Stimulated activated memory B cell treated with anti-CD40 and anti-IgM and Interleukin-4, amounts not matched to agents 10 μg/mL and 1 μg/mL and 100 μg/mL, for 72 hours (primary cell): ENCODE data around the gene DNAJC1.
"Not testable (repeated sequence)": the region's sequence is repeated elsewhere in the genome, so short reads cannot be mapped to it uniquely, and the experiment has no call there.

Experiments used
- ATAC-seq: fragments of 150-1000 bp; cut with Tn5 transposase; 2 replicates; pipeline ENCODE4 v1.10.0; 2021
- H3K27ac Mint-ChIP-seq: one replicate; pipeline ENCODE4 v1.8.0; 2022; ENCODE audit warnings: mild to moderate bottlenecking, mixed read lengths
- H3K27me3 Mint-ChIP-seq: one replicate; pipeline ENCODE4 v1.8.0; 2022; ENCODE audit warnings: mixed read lengths
- H3K36me3 Mint-ChIP-seq: one replicate; pipeline ENCODE4 v1.8.0; 2022; ENCODE audit warnings: mixed read lengths
- H3K4me1 Mint-ChIP-seq: one replicate; pipeline ENCODE4 v1.8.0; 2022; ENCODE audit warnings: mixed read lengths
- H3K4me3 Mint-ChIP-seq: one replicate; pipeline ENCODE4 v1.8.0; 2022; ENCODE audit warnings: mild to moderate bottlenecking, moderate library complexity, mixed read lengths
- H3K9me3 Mint-ChIP-seq: one replicate; pipeline ENCODE4 v1.8.0; 2022; ENCODE audit warnings: mixed read lengths

Gene DNAJC1

DNA sequence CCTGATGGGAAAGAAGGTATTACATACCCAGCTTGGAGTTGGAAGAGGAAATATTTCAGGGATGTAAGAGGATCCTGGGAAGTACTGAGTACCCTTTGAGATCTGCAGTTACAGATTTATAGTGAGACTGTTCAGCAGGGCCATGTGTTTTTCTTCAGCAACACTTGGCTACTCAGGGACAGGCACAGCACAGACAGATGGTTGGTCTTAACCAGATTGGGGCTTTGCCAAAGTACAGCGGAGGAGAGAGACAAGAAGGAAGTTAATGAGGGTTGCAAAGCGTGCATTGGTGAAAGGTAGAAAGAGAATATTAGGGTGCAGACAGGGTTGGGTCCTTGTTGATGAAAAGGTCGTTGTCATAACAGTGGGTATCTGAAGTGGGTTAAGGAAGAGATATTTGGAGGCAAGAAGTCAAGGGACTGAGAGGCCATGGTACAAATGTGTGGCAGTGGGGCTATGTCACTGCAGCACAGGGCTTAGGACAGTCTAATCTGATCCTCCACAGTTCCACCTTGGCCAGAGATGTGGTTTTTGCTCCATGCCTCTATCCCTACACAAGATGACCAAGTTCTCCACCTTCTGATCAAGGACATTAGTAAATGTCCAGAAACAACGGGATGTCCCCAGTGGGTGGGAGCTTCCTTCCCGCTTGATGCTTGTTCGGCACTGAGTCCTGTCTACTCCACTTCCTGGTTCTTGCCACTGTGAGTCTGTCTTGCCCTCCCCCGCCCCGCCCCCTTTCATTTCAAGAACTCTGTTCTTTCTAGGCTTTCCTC, 18.9 kb upstream of the DNAJC1 start:
- no peaks in the 10 kb centered on the region for H3K27me3 Mint-ChIP-seq
- peaks cover 14% of the 10 kb centered on the region for H3K4me1 Mint-ChIP-seq
- ATAC-seq: peak; percentile 72
- H3K9me3 Mint-ChIP-seq: peaks cover 8% of the 10 kb centered on the region
- no peaks in the 10 kb centered on the region for H3K36me3 Mint-ChIP-seq
- peak overlapping the region; percentile 63 for H3K27ac Mint-ChIP-seq
- H3K4me3 Mint-ChIP-seq: peak overlapping the region; percentile 57

DNA sequence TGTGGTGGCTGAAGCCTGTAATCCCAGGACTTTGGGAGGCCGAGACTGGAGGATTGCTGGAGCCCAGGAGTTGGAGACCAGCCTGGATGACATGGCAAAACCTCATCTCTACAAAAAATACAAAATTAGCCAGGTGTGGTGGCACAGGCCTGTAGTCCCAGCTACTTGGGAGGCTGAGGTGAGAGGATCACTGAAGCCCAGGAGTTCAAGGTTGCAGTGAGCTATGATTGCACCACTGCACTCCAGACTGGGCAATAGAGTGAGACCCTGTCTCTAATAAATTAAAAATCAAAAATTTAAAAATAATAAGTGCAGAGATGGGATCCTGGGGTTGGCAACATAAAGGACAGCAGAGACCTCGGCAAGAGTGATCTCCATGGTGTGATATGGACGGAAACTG, 17.6 kb upstream of the DNAJC1 start:
- peaks cover 14% of the 10 kb centered on the region for H3K4me1 Mint-ChIP-seq
- not testable (repeated sequence) for H3K27me3 Mint-ChIP-seq, ATAC-seq, H3K36me3 Mint-ChIP-seq, H3K4me3 Mint-ChIP-seq, H3K27ac Mint-ChIP-seq, H3K9me3 Mint-ChIP-seq

DNA sequence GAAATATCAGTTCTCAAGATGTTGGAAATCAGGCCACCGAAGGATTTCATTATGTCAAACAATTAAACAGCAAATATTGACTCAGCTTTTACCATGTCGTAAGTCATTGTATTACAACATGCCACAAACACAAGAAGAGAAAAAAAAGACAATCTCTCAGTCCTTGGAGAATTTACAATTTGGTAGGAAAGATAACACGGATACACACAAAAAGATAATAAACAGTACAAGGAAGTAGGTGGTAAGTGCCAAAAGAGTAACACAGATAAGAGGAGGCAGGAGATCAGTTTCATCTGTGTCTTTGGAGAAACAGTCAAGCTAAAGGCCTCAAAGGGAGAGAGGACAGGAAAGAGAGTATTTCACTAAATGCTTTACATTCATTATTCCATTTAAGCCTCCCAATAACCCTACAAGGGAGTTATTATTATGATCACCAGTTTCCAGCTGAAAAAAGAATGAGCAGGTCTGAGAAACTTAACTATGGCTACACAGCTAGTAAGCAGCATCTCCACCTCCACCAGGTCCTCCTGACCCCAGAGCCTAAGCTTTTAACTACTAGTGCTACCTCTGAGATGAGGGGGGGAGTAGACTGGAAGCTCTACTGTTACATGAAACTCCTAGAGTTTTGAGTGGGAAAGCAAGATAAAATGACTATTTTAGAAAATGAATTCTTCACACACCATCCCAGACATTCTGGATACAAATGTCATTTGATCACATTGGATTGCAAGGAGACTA, 13.9 kb upstream of the DNAJC1 start:
- Mint-ChIP-seq H3K27me3 (no peaks in the 10 kb centered on the region), H3K36me3 (no peaks in the 10 kb centered on the region), H3K9me3 (peaks cover 3% of the 10 kb centered on the region), H3K4me3 (no peak overlapping the region), H3K27ac (no peak overlapping the region), H3K4me1 (peaks cover 5% of the 10 kb centered on the region)
- ATAC-seq: no peak

DNA sequence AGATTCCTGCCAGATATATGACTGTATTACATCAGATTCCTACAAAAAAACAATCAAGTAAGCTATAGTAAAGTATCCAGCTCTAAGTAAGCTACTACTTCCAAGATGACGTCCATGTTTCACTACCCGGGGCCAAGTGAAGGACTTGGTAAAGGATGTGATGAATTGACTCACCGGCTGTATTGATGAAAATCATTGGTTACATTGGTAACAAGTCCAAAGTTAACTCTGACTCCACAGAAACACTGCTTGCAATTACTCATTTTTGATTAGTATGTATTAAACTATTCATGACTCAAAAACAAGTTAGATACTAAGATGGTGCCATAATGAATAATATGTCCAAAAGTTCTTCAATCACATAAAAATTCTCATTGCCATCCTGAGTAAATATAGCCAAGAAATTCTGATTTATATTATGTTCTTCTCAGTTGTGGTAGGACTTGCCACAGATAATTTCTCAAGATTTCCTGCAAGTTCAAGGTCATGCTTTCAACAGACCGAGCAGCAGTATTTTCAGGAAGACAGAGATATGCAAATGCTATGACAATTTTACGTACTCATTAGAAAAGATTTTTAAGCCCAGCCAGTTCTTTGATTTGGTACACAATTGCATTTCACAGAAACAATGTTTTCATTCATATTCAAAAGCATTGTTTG, 12.6 kb upstream of the DNAJC1 start:
- Mint-ChIP-seq H3K9me3 (peaks cover 3% of the 10 kb centered on the region), H3K4me1 (peaks cover 4% of the 10 kb centered on the region), H3K4me3 (no peak overlapping the region), H3K36me3 (no peaks in the 10 kb centered on the region), H3K27me3 (no peaks in the 10 kb centered on the region), H3K27ac (no peak overlapping the region)
- ATAC-seq: no peak

DNA sequence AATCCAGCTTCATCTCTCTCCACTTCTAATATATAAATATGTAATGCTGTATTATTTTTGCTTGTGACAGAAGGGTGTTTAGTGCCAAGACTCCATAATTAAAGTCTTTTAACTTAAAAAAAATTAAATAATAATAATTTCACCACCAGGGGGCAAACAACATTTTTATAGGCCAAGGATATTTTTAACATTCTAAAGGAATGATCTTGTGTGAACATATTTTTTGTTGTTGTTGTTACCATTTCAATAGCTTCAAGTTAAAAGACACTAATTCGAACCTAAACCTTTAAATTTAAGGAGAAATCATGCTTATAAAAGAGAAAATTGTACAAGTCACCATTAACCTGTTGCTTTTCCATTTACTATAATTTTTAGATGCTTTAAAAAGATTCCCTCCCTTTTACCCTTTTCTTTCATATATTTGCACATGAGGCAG, 7.5 kb upstream of the DNAJC1 start:
- no peaks in the 10 kb centered on the region for H3K36me3 Mint-ChIP-seq
- H3K4me3 Mint-ChIP-seq: no peak overlapping the region
- no peak overlapping the region for H3K27ac Mint-ChIP-seq
- peaks cover 8% of the 10 kb centered on the region for H3K27me3 Mint-ChIP-seq
- no peak for ATAC-seq
- H3K4me1 Mint-ChIP-seq: peaks cover 13% of the 10 kb centered on the region
- H3K9me3 Mint-ChIP-seq: no peaks in the 10 kb centered on the region

DNA sequence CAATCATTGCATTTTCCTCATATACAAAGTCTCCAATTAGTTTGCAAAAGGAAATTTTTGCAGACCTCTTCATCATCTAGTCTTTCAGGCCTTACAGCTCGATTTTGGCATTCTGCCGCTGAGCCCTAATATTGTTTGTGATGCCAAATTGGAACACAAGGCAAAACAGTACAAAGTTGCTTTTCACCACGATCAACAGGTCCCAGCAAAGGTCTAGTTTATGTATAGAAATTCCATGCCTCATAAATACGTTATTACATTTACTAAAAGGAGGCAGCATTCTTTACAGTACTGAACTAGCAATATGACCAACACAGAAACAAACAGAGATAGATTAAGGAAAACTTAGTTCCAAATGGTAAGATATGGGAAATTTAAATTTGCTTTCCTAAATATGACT, 7.0 kb upstream of the DNAJC1 start:
- ATAC-seq: no peak
- H3K27ac Mint-ChIP-seq: no peak overlapping the region
- peaks cover 17% of the 10 kb centered on the region for H3K4me1 Mint-ChIP-seq
- no peaks in the 10 kb centered on the region for H3K36me3 Mint-ChIP-seq
- H3K4me3 Mint-ChIP-seq: no peak overlapping the region
- peaks cover 9% of the 10 kb centered on the region for H3K27me3 Mint-ChIP-seq
- H3K9me3 Mint-ChIP-seq: no peaks in the 10 kb centered on the region

DNA sequence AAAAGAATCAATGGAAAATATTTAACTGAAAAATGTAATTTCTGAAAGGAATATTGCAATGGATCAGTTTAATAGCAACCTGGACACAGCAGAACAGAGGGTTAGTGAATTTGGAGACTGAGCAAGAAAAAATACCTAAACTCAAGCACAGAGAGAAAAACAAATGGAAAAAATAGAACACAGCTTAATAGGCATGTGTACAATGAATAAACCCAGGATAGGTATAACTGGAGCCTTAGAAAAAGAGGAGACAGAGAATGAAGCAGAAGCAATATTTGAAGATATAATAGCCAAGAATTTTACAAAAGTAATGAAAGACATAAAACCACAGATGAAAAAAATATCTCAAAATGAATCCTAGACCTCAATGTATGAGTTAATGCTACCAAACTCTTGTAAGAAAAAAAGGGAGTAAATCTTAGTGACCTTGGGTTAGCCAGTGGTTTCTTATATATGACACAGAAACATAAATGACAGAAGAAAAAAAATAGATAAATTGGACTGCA, 2.9 kb upstream of the DNAJC1 start:
- Mint-ChIP-seq H3K4me3 (no peak overlapping the region), H3K27me3 (peaks cover 9% of the 10 kb centered on the region), H3K36me3 (no peaks in the 10 kb centered on the region), H3K9me3 (no peaks in the 10 kb centered on the region), H3K27ac (peak overlapping the region; percentile 3), H3K4me1 (peaks cover 39% of the 10 kb centered on the region)
- no peak for ATAC-seq

DNA sequence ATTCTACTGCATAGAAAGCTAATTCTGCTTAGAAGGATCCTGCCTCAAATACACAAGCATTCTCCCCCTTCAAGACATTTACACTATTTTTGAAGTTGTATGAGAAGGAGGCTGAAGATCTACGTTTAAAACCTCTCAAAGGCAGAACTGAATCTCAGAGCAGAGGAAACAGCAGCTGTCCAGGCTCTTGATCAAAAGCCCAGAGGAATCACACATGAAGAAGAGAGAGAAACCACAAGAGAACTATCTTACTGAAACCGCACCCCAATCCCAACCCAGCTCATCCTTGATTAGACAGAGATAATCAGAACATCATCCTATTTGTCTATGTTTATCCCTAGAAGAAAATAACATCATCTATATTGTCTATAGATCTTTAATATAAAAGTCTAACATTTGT, 2.2 kb upstream of the DNAJC1 start:
- H3K4me3 Mint-ChIP-seq: no peak overlapping the region
- no peaks in the 10 kb centered on the region for H3K36me3 Mint-ChIP-seq
- H3K27me3 Mint-ChIP-seq: peaks cover 9% of the 10 kb centered on the region
- H3K4me1 Mint-ChIP-seq: peaks cover 35% of the 10 kb centered on the region
- H3K27ac Mint-ChIP-seq: peak overlapping the region; percentile 62
- no peaks in the 10 kb centered on the region for H3K9me3 Mint-ChIP-seq
- ATAC-seq: no peak

DNA sequence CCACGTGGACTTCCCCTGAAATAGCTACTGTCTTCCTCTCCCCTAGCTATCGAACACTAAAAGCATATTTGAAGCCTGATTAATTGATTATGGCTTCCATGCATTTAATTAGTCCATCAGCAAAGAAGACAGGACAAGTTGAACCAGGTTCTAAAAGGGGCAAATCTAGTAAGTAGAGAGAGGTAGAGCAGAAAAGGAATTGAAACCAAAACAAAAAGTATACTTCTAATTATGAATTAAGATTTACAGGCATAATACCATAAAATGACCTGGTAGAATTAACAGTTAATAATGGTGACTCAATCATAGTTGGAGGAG, 393 bp upstream of the DNAJC1 start:
- peaks cover 43% of the 10 kb centered on the region for H3K4me1 Mint-ChIP-seq
- H3K27me3 Mint-ChIP-seq: peaks cover 9% of the 10 kb centered on the region
- H3K4me3 Mint-ChIP-seq: peak overlapping the region; percentile 82
- H3K27ac Mint-ChIP-seq: peak overlapping the region; percentile 69
- peaks cover 8% of the 10 kb centered on the region for H3K36me3 Mint-ChIP-seq
- no peak for ATAC-seq
- H3K9me3 Mint-ChIP-seq: no peaks in the 10 kb centered on the region

DNA sequence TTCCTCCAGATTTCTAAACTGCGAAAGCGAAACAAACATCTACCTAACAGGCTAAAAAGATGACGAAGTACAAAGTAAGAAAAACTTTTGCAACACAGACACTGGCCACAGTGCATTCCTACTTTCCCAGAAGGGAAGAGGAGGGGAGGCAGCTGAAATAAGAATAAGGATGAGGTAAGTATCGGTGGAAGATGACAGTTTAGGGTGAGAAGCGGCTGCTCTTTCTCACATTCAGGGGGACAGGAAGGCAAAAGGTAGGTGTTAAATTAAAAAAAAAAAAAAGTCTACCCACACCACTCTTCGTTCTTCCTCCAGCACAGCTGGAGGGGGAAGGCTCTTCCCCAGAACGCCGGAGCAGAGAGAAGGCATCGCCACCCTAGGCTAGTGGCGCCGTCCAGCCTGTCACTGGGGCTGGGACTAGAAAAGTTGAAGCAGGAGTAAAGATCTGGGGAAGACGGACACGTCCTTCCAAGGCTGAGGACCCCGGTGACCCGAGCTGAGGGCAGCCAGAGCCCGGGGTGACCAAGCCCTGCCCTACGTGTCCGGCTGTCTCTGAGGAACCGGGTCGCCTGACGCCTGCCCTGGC, 846 bp downstream of the DNAJC1 start:
- peaks cover 9% of the 10 kb centered on the region for H3K27me3 Mint-ChIP-seq
- H3K4me1 Mint-ChIP-seq: peaks cover 43% of the 10 kb centered on the region
- ATAC-seq: peak; percentile 27
- no peaks in the 10 kb centered on the region for H3K9me3 Mint-ChIP-seq
- H3K27ac Mint-ChIP-seq: peak overlapping the region; percentile 69
- peaks cover 8% of the 10 kb centered on the region for H3K36me3 Mint-ChIP-seq
- H3K4me3 Mint-ChIP-seq: peak overlapping the region; percentile 82

DNA sequence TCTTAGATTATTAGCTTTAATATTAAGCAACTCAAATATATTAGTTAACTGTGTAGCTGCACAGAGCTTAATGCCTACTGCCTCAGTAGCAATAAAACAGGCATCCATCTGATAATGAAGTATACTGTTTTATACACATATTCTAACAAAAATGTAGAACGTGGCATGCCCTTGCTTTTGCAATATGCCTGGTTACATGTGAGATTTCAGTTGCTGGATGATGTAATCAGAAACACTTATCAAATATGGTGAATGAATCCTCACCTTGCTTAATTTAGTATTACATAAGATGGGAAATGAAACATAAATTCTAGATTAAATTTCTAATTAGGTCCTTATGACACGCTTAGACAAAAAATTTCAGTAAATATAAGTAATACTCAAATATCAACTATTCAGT, 8.0 kb downstream of the DNAJC1 start:
- Mint-ChIP-seq H3K4me3 (no peak overlapping the region), H3K27me3 (no peaks in the 10 kb centered on the region), H3K27ac (no peak overlapping the region), H3K4me1 (peaks cover 13% of the 10 kb centered on the region), H3K36me3 (peaks cover 8% of the 10 kb centered on the region), H3K9me3 (no peaks in the 10 kb centered on the region)
- ATAC-seq: no peak

DNA sequence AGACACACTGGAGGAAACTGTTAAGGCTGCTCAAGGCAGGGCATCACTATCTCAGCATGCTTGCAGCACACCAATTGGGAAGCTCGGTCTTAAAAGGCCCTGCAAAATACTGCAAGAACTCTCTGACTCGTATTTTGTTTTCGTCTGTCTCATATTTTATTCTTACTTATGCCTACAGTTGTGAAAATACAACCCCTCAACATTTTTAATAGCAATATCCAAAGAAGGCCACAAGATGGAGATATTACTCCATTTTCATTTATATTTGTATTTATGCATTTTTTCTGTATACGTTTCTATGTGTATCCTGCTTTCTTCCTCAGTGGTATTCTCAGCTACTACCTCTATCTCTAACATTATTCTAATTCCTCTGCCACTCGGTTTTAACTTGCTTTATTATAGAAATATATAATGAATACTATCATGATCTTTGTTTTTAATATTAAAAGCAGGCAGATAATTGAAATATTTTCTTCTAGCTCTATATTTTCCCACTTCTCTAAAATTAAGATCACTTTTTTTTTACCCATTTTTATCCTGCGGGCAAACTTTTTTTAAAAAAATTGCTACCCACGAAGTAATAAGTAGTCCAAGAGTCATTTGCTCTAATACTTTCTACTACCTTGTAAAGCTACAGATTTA, 10.0 kb downstream of the DNAJC1 start:
- ATAC-seq: no peak
- peaks cover 12% of the 10 kb centered on the region for H3K4me1 Mint-ChIP-seq
- H3K9me3 Mint-ChIP-seq: no peaks in the 10 kb centered on the region
- H3K27me3 Mint-ChIP-seq: no peaks in the 10 kb centered on the region
- H3K36me3 Mint-ChIP-seq: no peaks in the 10 kb centered on the region
- H3K27ac Mint-ChIP-seq: no peak overlapping the region
- no peak overlapping the region for H3K4me3 Mint-ChIP-seq

DNA sequence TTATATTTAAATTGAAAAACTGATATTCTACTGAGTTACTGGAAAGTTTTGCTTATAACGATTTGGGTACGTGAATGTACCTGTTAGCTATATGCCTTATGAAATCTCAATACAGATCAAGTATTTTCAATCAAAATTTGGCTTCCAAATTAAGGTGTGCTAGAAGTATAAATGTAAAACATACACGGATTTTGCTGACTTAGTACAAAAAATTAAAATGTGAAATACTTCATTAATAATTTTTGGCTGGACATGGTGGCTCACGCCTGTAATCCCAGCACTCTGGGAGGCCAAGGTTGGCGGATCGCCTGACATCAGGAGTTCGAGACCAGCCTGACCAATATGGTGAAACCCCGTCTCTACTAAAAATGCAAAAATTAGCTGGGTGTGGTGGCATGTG, 11.7 kb downstream of the DNAJC1 start:
- H3K27ac Mint-ChIP-seq: no peak overlapping the region
- ATAC-seq: no peak
- H3K9me3 Mint-ChIP-seq: no peaks in the 10 kb centered on the region
- no peak overlapping the region for H3K4me3 Mint-ChIP-seq
- H3K4me1 Mint-ChIP-seq: peaks cover 7% of the 10 kb centered on the region
- H3K27me3 Mint-ChIP-seq: no peaks in the 10 kb centered on the region
- H3K36me3 Mint-ChIP-seq: no peaks in the 10 kb centered on the region

DNA sequence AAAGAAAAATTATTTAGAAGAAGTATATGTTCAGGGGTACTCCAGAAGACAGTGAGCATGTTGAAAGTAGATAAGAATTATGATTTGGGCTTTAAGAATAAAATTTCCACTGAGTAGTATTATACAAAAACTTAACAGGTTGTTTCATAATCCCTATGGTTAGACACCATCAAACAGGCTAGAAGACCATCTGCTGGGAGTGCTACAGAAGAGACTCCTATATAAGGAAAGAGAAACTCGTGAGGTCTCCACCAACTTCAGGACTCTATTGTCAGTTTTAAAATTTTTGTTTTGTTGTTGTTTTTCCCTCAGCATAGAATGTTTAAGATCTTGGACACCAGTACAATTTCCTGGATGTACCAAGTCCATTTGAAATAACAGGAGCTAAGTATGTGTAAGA, 13.1 kb downstream of the DNAJC1 start:
- H3K27me3 Mint-ChIP-seq: no peaks in the 10 kb centered on the region
- H3K36me3 Mint-ChIP-seq: no peaks in the 10 kb centered on the region
- no peak overlapping the region for H3K27ac Mint-ChIP-seq
- peaks cover 8% of the 10 kb centered on the region for H3K4me1 Mint-ChIP-seq
- H3K9me3 Mint-ChIP-seq: no peaks in the 10 kb centered on the region
- ATAC-seq: no peak
- H3K4me3 Mint-ChIP-seq: no peak overlapping the region
